ENCODE measurements around the gene ADAMTS13.
"Not testable (repeated sequence)": the region's sequence is repeated elsewhere in the genome, so short reads cannot be mapped to it uniquely, and the experiment has no call there.

The ADAMTS13 gene

GRCh38 chr9:133443982-133444381 lies 21.8 kb downstream of the ADAMTS13 start:
- DNase-seq (ENCODE audit: low read depth, low spot score): no peak
- H3K4me3 ChIP-seq (ENCODE audit: low read length): no peak overlapping the region

- DNase-seq (ENCODE audit: low read depth, low spot score): no peak
- H3K4me3 ChIP-seq (ENCODE audit: low read length): no peak overlapping the region
These were observed 23.3 kb downstream of the ADAMTS13 start for GRCh38 chr9:133445293-133445969.

- no peak overlapping the region for H3K4me3 ChIP-seq (ENCODE audit: low read length)
- no peak for DNase-seq (ENCODE audit: low read depth, low spot score)
These were observed 26.4 kb downstream of the ADAMTS13 start for GRCh38 chr9:133448487-133448972.

- no peak for DNase-seq (ENCODE audit: low read depth, low spot score)
- H3K4me3 ChIP-seq (ENCODE audit: low read length): no peak overlapping the region
These were observed 27.6 kb downstream of the ADAMTS13 start for GRCh38 chr9:133449760-133450159.

GRCh38 chr9:133451865-133452264 lies 29.7 kb downstream of the ADAMTS13 start:
- H3K4me3 ChIP-seq (ENCODE audit: low read length); DNase-seq (ENCODE audit: low read depth, low spot score): not testable (repeated sequence)

GRCh38 chr9:133452562-133452961 lies 30.4 kb downstream of the ADAMTS13 start:
- no peak overlapping the region for H3K4me3 ChIP-seq (ENCODE audit: low read length)
- no peak for DNase-seq (ENCODE audit: low read depth, low spot score)

GRCh38 chr9:133453651-133454050 lies 31.5 kb downstream of the ADAMTS13 start:
- no peak overlapping the region for H3K4me3 ChIP-seq (ENCODE audit: low read length)
- no peak for DNase-seq (ENCODE audit: low read depth, low spot score)

GRCh38 chr9:133454325-133454724 lies 32.2 kb downstream of the ADAMTS13 start:
- no peak overlapping the region for H3K4me3 ChIP-seq (ENCODE audit: low read length)
- DNase-seq (ENCODE audit: low read depth, low spot score): no peak

- H3K4me3 ChIP-seq (ENCODE audit: low read length): no peak overlapping the region
- DNase-seq (ENCODE audit: low read depth, low spot score): no peak
These were observed 32.9 kb downstream of the ADAMTS13 start for GRCh38 chr9:133454943-133455673.

GRCh38 chr9:133455936-133456335 lies 33.8 kb downstream of the ADAMTS13 start:
- no peak overlapping the region for H3K4me3 ChIP-seq (ENCODE audit: low read length)
- no peak for DNase-seq (ENCODE audit: low read depth, low spot score)

- H3K4me3 ChIP-seq (ENCODE audit: low read length): no peak overlapping the region
- no peak for DNase-seq (ENCODE audit: low read depth, low spot score)
These were observed 34.2 kb downstream of the ADAMTS13 start for GRCh38 chr9:133456409-133456808.

- no peak overlapping the region for H3K4me3 ChIP-seq (ENCODE audit: low read length)
- DNase-seq (ENCODE audit: low read depth, low spot score): no peak
These were observed 35.1 kb downstream of the ADAMTS13 start for GRCh38 chr9:133457233-133457632.

GRCh38 chr9:133457748-133458147 lies 35.6 kb downstream of the ADAMTS13 start:
- DNase-seq (ENCODE audit: low read depth, low spot score): no peak
- no peak overlapping the region for H3K4me3 ChIP-seq (ENCODE audit: low read length)

- H3K4me3 ChIP-seq (ENCODE audit: low read length): peak overlapping the region; percentile 65
- no peak for DNase-seq (ENCODE audit: low read depth, low spot score)
These were observed 36.6 kb downstream of the ADAMTS13 start for GRCh38 chr9:133458643-133459312.

GRCh38 chr9:133459476-133460404 lies 37.6 kb downstream of the ADAMTS13 start, which contains the start of gene CACFD1:
Gene CACFD1 (plus strand): TSS chr9:133459978. CDS start chr9:133460067, 89 bp downstream.
- DNase-seq (ENCODE audit: low read depth, low spot score): peak; percentile 94
- peak within 1 kb of the TSS; percentile 65 for H3K4me3 ChIP-seq (ENCODE audit: low read length)

GRCh38 chr9:133460405-133461175 lies 38.4 kb downstream of the ADAMTS13 start:
- no peak for DNase-seq (ENCODE audit: low read depth, low spot score)
- peak overlapping the region; percentile 65 for H3K4me3 ChIP-seq (ENCODE audit: low read length)

GRCh38 chr9:133461975-133462374 lies 39.8 kb downstream of the ADAMTS13 start:
- H3K4me3 ChIP-seq (ENCODE audit: low read length): no peak overlapping the region
- DNase-seq (ENCODE audit: low read depth, low spot score): no peak

- no peak for DNase-seq (ENCODE audit: low read depth, low spot score)
- no peak overlapping the region for H3K4me3 ChIP-seq (ENCODE audit: low read length)
These were observed 41.2 kb downstream of the ADAMTS13 start for GRCh38 chr9:133463234-133463863.

Data from Jurkat, Clone E6-1 (cell line).